DND-41 (cell line): ENCODE results near the gene ERC1.

Experiments
- ATAC-seq: fragments of 200-7000 bp; cut with Tn5 transposase; 3 replicates; pipeline ENCODE4 v1.9.1; 2021; ENCODE audit warnings: low read depth; ENCODE audit not compliant: insufficient read depth
- DNase-seq: peaks from one replicate; pipeline ENCODE4 v3.0.0-alpha.2; 2020
- H2AFZ ChIP-seq: 2 replicates; pipeline ENCODE4 v1.6.0; 2012; ENCODE audit warnings: low read depth, low read length
- H3K27ac ChIP-seq: 2 replicates; pipeline ENCODE4 v1.5.1; 2012; ENCODE audit warnings: low read length, inconsistent platforms
- H3K27me3 ChIP-seq: fragments of 200-600 bp; sonication (generic); 2 replicates; pipeline ENCODE4 v1.6.0; 2012; ENCODE audit warnings: low read length, mild to moderate bottlenecking, inconsistent platforms; ENCODE audit not compliant: insufficient read depth, poor library complexity
- H3K36me3 ChIP-seq: 2 replicates; pipeline ENCODE4 v1.5.1; 2012; ENCODE audit warnings: low read length, inconsistent platforms; ENCODE audit not compliant: insufficient read depth
- H3K4me1 ChIP-seq: 2 replicates; pipeline ENCODE4 v1.5.1; 2012; ENCODE audit warnings: mild to moderate bottlenecking, low read length; ENCODE audit not compliant: insufficient read depth
- H3K4me2 ChIP-seq: 2 replicates; pipeline ENCODE4 v1.6.0; 2012; ENCODE audit warnings: mild to moderate bottlenecking, moderate library complexity, low read length, inconsistent platforms; ENCODE audit not compliant: insufficient read depth
- H3K4me3 ChIP-seq, 2 experiments: fragments of 200-600 bp in 1 of 2; shearing (Covaris generic) in 1 of 2; 2 replicates each; pipeline ENCODE4 v1.5.1; 2012 to 2016; ENCODE audit warnings: inconsistent platforms in 2 of 2, low read length in 2 of 2, mild to moderate bottlenecking in 2 of 2, low read depth in 1 of 2, moderate library complexity in 1 of 2
- H3K79me2 ChIP-seq: 2 replicates; pipeline ENCODE4 v1.6.0; 2012; ENCODE audit warnings: low read length, inconsistent platforms; ENCODE audit not compliant: insufficient read depth
- H3K9ac ChIP-seq: 2 replicates; pipeline ENCODE4 v1.6.0; 2012; ENCODE audit warnings: low read depth, mild to moderate bottlenecking, inconsistent platforms, low read length, moderate library complexity
- H3K9me3 ChIP-seq: 2 replicates; pipeline ENCODE4 v1.5.1; 2012; ENCODE audit warnings: low read length, moderate library complexity, mild to moderate bottlenecking, inconsistent platforms; ENCODE audit not compliant: insufficient read depth, severe bottlenecking
- H4K20me1 ChIP-seq: 2 replicates; pipeline ENCODE4 v1.6.0; 2012; ENCODE audit warnings: low read length; ENCODE audit not compliant: insufficient read depth
- CTCF ChIP-seq: IDR thresholded peaks from 2 replicates; pipeline ENCODE4 v1.5.1; 2012; ENCODE audit warnings: borderline replicate concordance, low read length, moderate library complexity, mild to moderate bottlenecking; ENCODE audit not compliant: poor library complexity, severe bottlenecking; ENCODE audit errors: extremely low read depth
- EZH2 ChIP-seq: IDR thresholded peaks from 3 replicates; pipeline ENCODE4 v1.6.1; 2012; ENCODE audit warnings: borderline replicate concordance, low read depth, mild to moderate bottlenecking, moderate library complexity, low read length, inconsistent platforms; ENCODE audit not compliant: severe bottlenecking

ERC1 gene

GRCh38 chr12:1523046-1523445 lies 532.0 kb downstream of the ERC1 start:
- DNase-seq (no peak), ATAC-seq (no peak)
- no peaks in the 10 kb centered on the region for H3K79me2 ChIP-seq
- H3K4me1 ChIP-seq = no peaks in the 10 kb centered on the region
- no peak overlapping the region for H3K27ac ChIP-seq
- no peak overlapping the region for H2AFZ ChIP-seq
- H4K20me1 ChIP-seq = no peaks in the 10 kb centered on the region
- H3K36me3 ChIP-seq = no peaks in the 10 kb centered on the region
- H3K4me3 ChIP-seq = no peak overlapping the region
- TF ChIP-seq CTCF = no peak
- TF ChIP-seq EZH2 = no peak
- no peak overlapping the region for H3K4me2 ChIP-seq
- H3K27me3 ChIP-seq = peaks cover 6% of the 10 kb centered on the region
- no peaks in the 10 kb centered on the region for H3K9me3 ChIP-seq
- no peak overlapping the region for H3K9ac ChIP-seq

GRCh38 chr12:1523558-1524050 lies 532.6 kb downstream of the ERC1 start:
- DNase-seq = no peak
- Histone ChIP-seq H3K36me3 (no peaks in the 10 kb centered on the region), H2AFZ (no peak overlapping the region), H3K4me1 (no peaks in the 10 kb centered on the region), H3K4me2 (no peak overlapping the region), H3K79me2 (no peaks in the 10 kb centered on the region), H3K27me3 (peaks cover 6% of the 10 kb centered on the region), H3K9ac (no peak overlapping the region), H3K27ac (no peak overlapping the region), H4K20me1 (no peaks in the 10 kb centered on the region), H3K9me3 (no peaks in the 10 kb centered on the region), H3K4me3 (no peak overlapping the region)
- TF ChIP-seq EZH2 = no peak
- no peak for TF ChIP-seq CTCF
- ATAC-seq = no peak

GRCh38 chr12:1525858-1526257 lies 534.8 kb downstream of the ERC1 start:
- Histone ChIP-seq H2AFZ (no peak overlapping the region), H3K4me3 (no peak overlapping the region), H3K9me3 (no peaks in the 10 kb centered on the region), H3K4me2 (no peak overlapping the region), H3K36me3 (no peaks in the 10 kb centered on the region), H3K27ac (no peak overlapping the region), H3K9ac (no peak overlapping the region), H3K27me3 (peaks cover 9% of the 10 kb centered on the region), H3K4me1 (no peaks in the 10 kb centered on the region), H3K79me2 (no peaks in the 10 kb centered on the region), H4K20me1 (no peaks in the 10 kb centered on the region)
- DNase-seq (no peak), ATAC-seq (no peak)
- TF ChIP-seq CTCF (no peak), EZH2 (no peak)

GRCh38 chr12:1527789-1528188 lies 536.8 kb downstream of the ERC1 start:
- H3K27ac ChIP-seq = no peak overlapping the region
- H3K4me2 ChIP-seq = no peak overlapping the region
- H3K4me1 ChIP-seq = no peaks in the 10 kb centered on the region
- peaks cover 6% of the 10 kb centered on the region; the same call in 1 of the 2 replicates for H4K20me1 ChIP-seq
- DNase-seq = no peak
- H2AFZ ChIP-seq = no peak overlapping the region
- no peaks in the 10 kb centered on the region for H3K36me3 ChIP-seq
- TF ChIP-seq EZH2 (no peak), CTCF (no peak)
- H3K9me3 ChIP-seq = no peaks in the 10 kb centered on the region
- H3K79me2 ChIP-seq = no peaks in the 10 kb centered on the region
- no peak overlapping the region for H3K4me3 ChIP-seq
- no peak overlapping the region for H3K9ac ChIP-seq
- ATAC-seq = no peak
- H3K27me3 ChIP-seq = peaks cover 19% of the 10 kb centered on the region
